Measurements from ENCODE around the gene SMIM5. TPM values are rescaled to one million over a fixed set of nuclear protein-coding genes. Genes with fewer than 3 reads are reported as not detected.

The SMIM5 gene
- polyA plus RNA-seq, 1 donor (not counting 4 experiments of a cell fraction or from before 2014, with no cell fraction given): 0.24 TPM

DNA sequence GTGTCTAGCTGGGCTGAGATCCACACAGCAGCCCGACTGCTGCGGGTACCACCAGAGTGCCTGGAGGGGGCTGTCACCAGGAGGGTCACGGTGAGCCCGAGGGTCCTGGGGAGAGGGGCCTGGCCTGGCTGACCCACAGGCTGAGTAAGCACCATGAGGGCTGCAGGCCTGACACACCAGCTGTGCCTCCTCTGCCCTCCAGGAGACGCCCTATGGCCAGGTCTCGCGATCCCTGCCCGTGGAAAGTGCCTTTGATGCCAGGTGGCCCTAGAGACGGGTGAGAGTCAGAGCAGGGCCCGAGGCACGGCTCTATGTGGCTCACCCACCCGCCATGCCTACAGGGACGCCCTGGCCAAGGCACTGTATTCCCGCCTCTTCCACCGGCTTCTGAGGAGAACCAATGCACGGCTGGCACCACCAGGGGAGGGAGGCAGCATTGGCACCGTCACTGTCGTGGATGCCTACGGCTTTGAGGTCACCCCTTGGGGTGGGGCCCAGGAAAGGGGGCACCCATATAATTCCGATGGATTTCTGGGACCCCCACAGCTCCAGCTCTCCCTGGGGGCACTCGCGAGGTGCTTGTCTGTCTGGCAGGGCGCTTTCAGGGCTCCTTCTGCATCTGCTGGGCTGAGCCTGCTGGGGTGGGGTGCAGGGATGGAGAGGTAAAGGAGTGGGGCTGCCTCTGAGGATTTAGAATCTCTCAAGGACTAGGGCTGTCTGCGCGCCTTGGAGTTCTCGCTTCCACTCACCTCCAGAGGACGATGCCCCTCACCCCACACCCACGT, 38.5 kb upstream of the SMIM5 start:
- DNase-seq (ENCODE audit: low read depth, low spot score): no peak
- Histone ChIP-seq H3K36me3 (ENCODE audit: control insufficient read depth in 2 of 2, extremely low read depth in 1 of 2, insufficient read depth in 2 of 2, low read length in 2 of 2) (no peaks in the 10 kb centered on the region), H4K20me1 (ENCODE audit: control insufficient read depth, extremely low read depth, insufficient read depth, low read length) (no peaks in the 10 kb centered on the region), H2AFZ (ENCODE audit: control insufficient read depth, low read length) (no peak overlapping the region), H3K4me2 (ENCODE audit: control insufficient read depth, extremely low read depth, insufficient read depth, low read depth, low read length) (no peak overlapping the region), H3K9ac (ENCODE audit: control insufficient read depth, extremely low read depth, insufficient read depth, low read length) (no peak overlapping the region), H3K4me1 (ENCODE audit: control insufficient read depth, extremely low read depth, insufficient read depth, low read length) (no peaks in the 10 kb centered on the region), H3K9me3 (ENCODE audit: control insufficient read depth, low read depth, low read length) (no peaks in the 10 kb centered on the region), H3K27ac (ENCODE audit: control insufficient read depth, insufficient read depth, low read length) (no peak overlapping the region), H3K27me3 (ENCODE audit: control insufficient read depth, extremely low read depth, insufficient read depth, low read length) (peaks cover 22% of the 10 kb centered on the region), H3K4me3 (ENCODE audit: control insufficient read depth in 2 of 3, extremely low read depth in 1 of 3, insufficient read depth in 2 of 3, low read depth in 1 of 3, low read length in 3 of 3) (no peak overlapping the region), H3K9me1 (ENCODE audit: control insufficient read depth, extremely low read depth, insufficient read depth, low read length) (no peaks in the 10 kb centered on the region), H3K79me2 (ENCODE audit: control insufficient read depth, insufficient read depth, low read length) (no peaks in the 10 kb centered on the region)
- dilution Hi-C loops (cut with MboI; ENCODE audit: extremely low pct_ligation_motif_present, low sequenced_read_pairs): no loop called here
- no peak for FAIRE-seq
- TF ChIP-seq EZH2 (IDR thresholded peaks at IDR 0.05; ENCODE audit: low read length): no peak
- TF ChIP-seq, protein P1, sequence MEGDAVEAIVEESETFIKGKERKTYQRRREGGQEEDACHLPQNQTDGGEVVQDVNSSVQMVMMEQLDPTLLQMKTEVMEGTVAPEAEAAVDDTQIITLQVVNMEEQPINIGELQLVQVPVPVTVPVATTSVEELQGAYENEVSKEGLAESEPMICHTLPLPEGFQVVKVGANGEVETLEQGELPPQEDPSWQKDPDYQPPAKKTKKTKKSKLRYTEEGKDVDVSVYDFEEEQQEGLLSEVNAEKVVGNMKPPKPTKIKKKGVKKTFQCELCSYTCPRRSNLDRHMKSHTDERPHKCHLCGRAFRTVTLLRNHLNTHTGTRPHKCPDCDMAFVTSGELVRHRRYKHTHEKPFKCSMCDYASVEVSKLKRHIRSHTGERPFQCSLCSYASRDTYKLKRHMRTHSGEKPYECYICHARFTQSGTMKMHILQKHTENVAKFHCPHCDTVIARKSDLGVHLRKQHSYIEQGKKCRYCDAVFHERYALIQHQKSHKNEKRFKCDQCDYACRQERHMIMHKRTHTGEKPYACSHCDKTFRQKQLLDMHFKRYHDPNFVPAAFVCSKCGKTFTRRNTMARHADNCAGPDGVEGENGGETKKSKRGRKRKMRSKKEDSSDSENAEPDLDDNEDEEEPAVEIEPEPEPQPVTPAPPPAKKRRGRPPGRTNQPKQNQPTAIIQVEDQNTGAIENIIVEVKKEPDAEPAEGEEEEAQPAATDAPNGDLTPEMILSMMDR (optimal IDR thresholded peaks at IDR 0.05 in 1 of 3, IDR thresholded peaks at IDR 0.05 in 1 of 3, conservative IDR thresholded peaks at IDR 0.05 in 1 of 3; ENCODE audit: extremely low read depth in 1 of 3, insufficient read depth in 2 of 3, low read length in 3 of 3): peak in 1 of 3 experiments; percentile 22

DNA sequence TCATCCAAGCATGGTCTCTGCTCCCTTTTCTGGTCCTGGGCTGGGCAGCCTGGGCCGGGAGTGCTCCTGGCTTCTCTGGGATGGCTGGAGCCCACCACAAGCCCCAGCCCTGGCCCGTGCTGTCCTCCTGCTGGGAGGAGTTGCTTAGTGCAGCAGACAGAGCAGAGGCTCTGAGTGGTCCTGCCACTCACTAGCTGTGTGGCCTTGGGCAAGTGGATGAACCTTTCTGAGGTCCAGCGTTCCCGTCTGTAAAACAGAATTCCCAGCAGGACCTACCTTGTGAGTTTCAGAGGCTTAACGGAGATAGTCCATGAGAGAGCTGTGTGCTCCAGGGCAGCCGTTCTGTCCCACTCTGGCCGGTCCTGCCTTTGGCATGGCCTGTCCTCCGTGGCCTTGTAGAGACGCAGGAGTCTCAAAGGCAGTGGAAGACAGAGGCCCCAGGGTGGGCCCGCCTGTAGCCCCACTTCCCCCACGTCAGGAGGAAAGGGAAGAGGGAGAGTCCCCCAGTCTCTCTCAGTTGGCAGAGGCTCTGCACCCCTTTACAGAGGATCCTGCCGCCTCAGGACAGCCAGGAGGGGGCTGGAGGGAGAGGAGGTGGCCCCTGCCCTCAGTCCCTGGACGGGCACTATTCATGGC, 37.8 kb upstream of the SMIM5 start:
- Histone ChIP-seq H3K9ac (ENCODE audit: control insufficient read depth, extremely low read depth, insufficient read depth, low read length) (no peak overlapping the region), H3K36me3 (ENCODE audit: control insufficient read depth in 2 of 2, extremely low read depth in 1 of 2, insufficient read depth in 2 of 2, low read length in 2 of 2) (no peaks in the 10 kb centered on the region), H3K27ac (ENCODE audit: control insufficient read depth, insufficient read depth, low read length) (no peak overlapping the region), H3K27me3 (ENCODE audit: control insufficient read depth, extremely low read depth, insufficient read depth, low read length) (peaks cover 15% of the 10 kb centered on the region), H2AFZ (ENCODE audit: control insufficient read depth, low read length) (no peak overlapping the region), H3K4me2 (ENCODE audit: control insufficient read depth, extremely low read depth, insufficient read depth, low read depth, low read length) (no peak overlapping the region), H3K9me3 (ENCODE audit: control insufficient read depth, low read depth, low read length) (no peaks in the 10 kb centered on the region), H3K4me3 (ENCODE audit: control insufficient read depth in 2 of 3, extremely low read depth in 1 of 3, insufficient read depth in 2 of 3, low read depth in 1 of 3, low read length in 3 of 3) (no peak overlapping the region), H3K9me1 (ENCODE audit: control insufficient read depth, extremely low read depth, insufficient read depth, low read length) (no peaks in the 10 kb centered on the region), H3K4me1 (ENCODE audit: control insufficient read depth, extremely low read depth, insufficient read depth, low read length) (no peaks in the 10 kb centered on the region), H3K79me2 (ENCODE audit: control insufficient read depth, insufficient read depth, low read length) (no peaks in the 10 kb centered on the region), H4K20me1 (ENCODE audit: control insufficient read depth, extremely low read depth, insufficient read depth, low read length) (no peaks in the 10 kb centered on the region)
- TF ChIP-seq, protein P1 (optimal IDR thresholded peaks at IDR 0.05 in 1 of 3, IDR thresholded peaks at IDR 0.05 in 1 of 3, conservative IDR thresholded peaks at IDR 0.05 in 1 of 3; ENCODE audit: extremely low read depth in 1 of 3, insufficient read depth in 2 of 3, low read length in 3 of 3): no peak
- no peak for TF ChIP-seq EZH2 (IDR thresholded peaks at IDR 0.05; ENCODE audit: low read length)
- FAIRE-seq (no peak), DNase-seq (ENCODE audit: low read depth, low spot score) (no peak)
- dilution Hi-C loops (cut with MboI; ENCODE audit: extremely low pct_ligation_motif_present, low sequenced_read_pairs): no loop called here

Measured in keratinocyte (primary cell).